ENCODE data around the gene PTPRD.

DNA sequence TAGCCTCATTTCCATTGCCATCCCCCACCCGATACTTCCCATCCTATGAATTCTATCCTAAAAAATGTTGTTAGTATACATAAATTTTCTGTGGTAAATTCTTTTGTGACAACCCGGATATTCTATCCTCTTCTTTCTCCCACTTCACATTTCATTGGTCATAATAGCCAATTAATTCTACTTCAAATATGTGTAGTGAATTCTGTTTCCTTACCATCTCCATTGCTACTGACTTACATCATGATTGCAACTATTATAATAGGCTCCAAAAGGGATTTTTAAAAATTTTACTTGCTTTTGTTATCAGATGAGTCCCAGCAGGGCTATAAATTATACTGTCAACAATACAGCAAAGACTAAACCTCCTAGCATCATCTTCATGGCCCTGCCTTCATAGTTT is 1326.8 kb downstream of the PTPRD start:
- no peak for TF ChIP-seq YY1 (IDR thresholded peaks at IDR 0.05; ENCODE audit: extremely low read depth, insufficient replicate concordance, low read depth, low read length)
- no peak for TF ChIP-seq POLR2AphosphoS5 (IDR thresholded peaks at IDR 0.05; ENCODE audit: low read depth, low read length)
- TF ChIP-seq, protein P1, sequence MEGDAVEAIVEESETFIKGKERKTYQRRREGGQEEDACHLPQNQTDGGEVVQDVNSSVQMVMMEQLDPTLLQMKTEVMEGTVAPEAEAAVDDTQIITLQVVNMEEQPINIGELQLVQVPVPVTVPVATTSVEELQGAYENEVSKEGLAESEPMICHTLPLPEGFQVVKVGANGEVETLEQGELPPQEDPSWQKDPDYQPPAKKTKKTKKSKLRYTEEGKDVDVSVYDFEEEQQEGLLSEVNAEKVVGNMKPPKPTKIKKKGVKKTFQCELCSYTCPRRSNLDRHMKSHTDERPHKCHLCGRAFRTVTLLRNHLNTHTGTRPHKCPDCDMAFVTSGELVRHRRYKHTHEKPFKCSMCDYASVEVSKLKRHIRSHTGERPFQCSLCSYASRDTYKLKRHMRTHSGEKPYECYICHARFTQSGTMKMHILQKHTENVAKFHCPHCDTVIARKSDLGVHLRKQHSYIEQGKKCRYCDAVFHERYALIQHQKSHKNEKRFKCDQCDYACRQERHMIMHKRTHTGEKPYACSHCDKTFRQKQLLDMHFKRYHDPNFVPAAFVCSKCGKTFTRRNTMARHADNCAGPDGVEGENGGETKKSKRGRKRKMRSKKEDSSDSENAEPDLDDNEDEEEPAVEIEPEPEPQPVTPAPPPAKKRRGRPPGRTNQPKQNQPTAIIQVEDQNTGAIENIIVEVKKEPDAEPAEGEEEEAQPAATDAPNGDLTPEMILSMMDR (IDR thresholded peaks at IDR 0.05 in 2 of 3, conservative IDR thresholded peaks at IDR 0.05 in 1 of 3; ENCODE audit: borderline replicate concordance in 1 of 3, insufficient read depth in 1 of 3, low read depth in 2 of 3, low read length in 2 of 3) = no peak
- TF ChIP-seq, protein P2, sequence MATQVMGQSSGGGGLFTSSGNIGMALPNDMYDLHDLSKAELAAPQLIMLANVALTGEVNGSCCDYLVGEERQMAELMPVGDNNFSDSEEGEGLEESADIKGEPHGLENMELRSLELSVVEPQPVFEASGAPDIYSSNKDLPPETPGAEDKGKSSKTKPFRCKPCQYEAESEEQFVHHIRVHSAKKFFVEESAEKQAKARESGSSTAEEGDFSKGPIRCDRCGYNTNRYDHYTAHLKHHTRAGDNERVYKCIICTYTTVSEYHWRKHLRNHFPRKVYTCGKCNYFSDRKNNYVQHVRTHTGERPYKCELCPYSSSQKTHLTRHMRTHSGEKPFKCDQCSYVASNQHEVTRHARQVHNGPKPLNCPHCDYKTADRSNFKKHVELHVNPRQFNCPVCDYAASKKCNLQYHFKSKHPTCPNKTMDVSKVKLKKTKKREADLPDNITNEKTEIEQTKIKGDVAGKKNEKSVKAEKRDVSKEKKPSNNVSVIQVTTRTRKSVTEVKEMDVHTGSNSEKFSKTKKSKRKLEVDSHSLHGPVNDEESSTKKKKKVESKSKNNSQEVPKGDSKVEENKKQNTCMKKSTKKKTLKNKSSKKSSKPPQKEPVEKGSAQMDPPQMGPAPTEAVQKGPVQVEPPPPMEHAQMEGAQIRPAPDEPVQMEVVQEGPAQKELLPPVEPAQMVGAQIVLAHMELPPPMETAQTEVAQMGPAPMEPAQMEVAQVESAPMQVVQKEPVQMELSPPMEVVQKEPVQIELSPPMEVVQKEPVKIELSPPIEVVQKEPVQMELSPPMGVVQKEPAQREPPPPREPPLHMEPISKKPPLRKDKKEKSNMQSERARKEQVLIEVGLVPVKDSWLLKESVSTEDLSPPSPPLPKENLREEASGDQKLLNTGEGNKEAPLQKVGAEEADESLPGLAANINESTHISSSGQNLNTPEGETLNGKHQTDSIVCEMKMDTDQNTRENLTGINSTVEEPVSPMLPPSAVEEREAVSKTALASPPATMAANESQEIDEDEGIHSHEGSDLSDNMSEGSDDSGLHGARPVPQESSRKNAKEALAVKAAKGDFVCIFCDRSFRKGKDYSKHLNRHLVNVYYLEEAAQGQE (IDR thresholded peaks at IDR 0.05; ENCODE audit: low read depth) = no peak
- TF ChIP-seq EZH2phosphoT487 (IDR thresholded peaks at IDR 0.05; ENCODE audit: borderline replicate concordance) = no peak
- TF ChIP-seq ZNF274 (IDR thresholded peaks at IDR 0.05; ENCODE audit: low read depth, low read length) = no peak
- TF ChIP-seq POLR2A (IDR thresholded peaks at IDR 0.05; ENCODE audit: borderline replicate concordance, extremely low read depth, insufficient read depth, insufficient read length) = no peak
- no peak for TF ChIP-seq JUND (IDR thresholded peaks at IDR 0.05)
- no peak for TF ChIP-seq SP1 (IDR thresholded peaks at IDR 0.05; ENCODE audit: low read depth)
- TF ChIP-seq, protein P3, sequence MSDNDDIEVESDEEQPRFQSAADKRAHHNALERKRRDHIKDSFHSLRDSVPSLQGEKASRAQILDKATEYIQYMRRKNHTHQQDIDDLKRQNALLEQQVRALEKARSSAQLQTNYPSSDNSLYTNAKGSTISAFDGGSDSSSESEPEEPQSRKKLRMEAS (IDR thresholded peaks at IDR 0.05) = no peak
- TF ChIP-seq RAD21 (IDR thresholded peaks at IDR 0.05; ENCODE audit: low read depth) = no peak
